GM18498 (cell line): ENCODE data around the gene CD36.
"Not testable (repeated sequence)": the region's sequence is repeated elsewhere in the genome, so short reads cannot be mapped to it uniquely, and the experiment has no call there.

Experiments used
- ATAC-seq: cut with Tn5 transposase; IDR thresholded peaks from one replicate; pipeline ENCODE4 v1.9.1; 2021; ENCODE audit warnings: mild to moderate bottlenecking, moderate library complexity; ENCODE audit not compliant: unreplicated experiment

Gene CD36

GRCh38 chr7:80649011-80649410 is 10.6 kb downstream of the CD36 start:
- no peak for ATAC-seq

GRCh38 chr7:80650030-80650429 is 11.6 kb downstream of the CD36 start:
- ATAC-seq, result no peak

GRCh38 chr7:80651471-80651870 is 13.0 kb downstream of the CD36 start:
- ATAC-seq, result no peak

GRCh38 chr7:80653244-80653643 is 14.8 kb downstream of the CD36 start:
- ATAC-seq, result no peak

GRCh38 chr7:80654887-80655340 is 16.5 kb downstream of the CD36 start:
- no peak for ATAC-seq

- no peak for ATAC-seq
These were observed 17.6 kb downstream of the CD36 start for GRCh38 chr7:80656029-80656428.

GRCh38 chr7:80659120-80660055 is 20.9 kb downstream of the CD36 start:
- ATAC-seq, result peak; percentile 63

- ATAC-seq, result no peak
These were observed 22.5 kb downstream of the CD36 start for GRCh38 chr7:80660939-80661338.

- no peak for ATAC-seq
These were observed 23.3 kb downstream of the CD36 start for GRCh38 chr7:80661729-80662128.

GRCh38 chr7:80662252-80662651 is 23.8 kb downstream of the CD36 start:
- no peak for ATAC-seq

GRCh38 chr7:80665526-80665925 is 27.1 kb downstream of the CD36 start:
- ATAC-seq, result no peak

GRCh38 chr7:80666376-80666775 is 27.9 kb downstream of the CD36 start:
- no peak for ATAC-seq

- ATAC-seq, result not testable (repeated sequence)
These were observed 30.9 kb downstream of the CD36 start for GRCh38 chr7:80669367-80669766.

- no peak for ATAC-seq
These were observed 33.3 kb downstream of the CD36 start for GRCh38 chr7:80671744-80672143.

- no peak for ATAC-seq
These were observed 36.6 kb downstream of the CD36 start for GRCh38 chr7:80675090-80675489.

- no peak for ATAC-seq
These were observed 38.0 kb downstream of the CD36 start for GRCh38 chr7:80676404-80676803.

- no peak for ATAC-seq
These were observed 39.2 kb downstream of the CD36 start for GRCh38 chr7:80677629-80678028.

- ATAC-seq, result no peak
These were observed 40.3 kb downstream of the CD36 start for GRCh38 chr7:80678707-80679106.

GRCh38 chr7:80679921-80680907 is 41.8 kb downstream of the CD36 start:
- ATAC-seq, result no peak

- ATAC-seq, result peak; percentile 76
These were observed 42.9 kb downstream of the CD36 start for GRCh38 chr7:80681272-80681885.

GRCh38 chr7:80682744-80683143 is 44.3 kb downstream of the CD36 start:
- ATAC-seq, result no peak
